Adipose tissue (tissue), 3 donors: Measurements from ENCODE around the gene OSBPL3. TPM values are rescaled to one million over a fixed set of nuclear protein-coding genes. Genes with fewer than 3 reads are reported as not detected.
"Not testable (repeated sequence)": the region's sequence is repeated elsewhere in the genome, so short reads cannot be mapped to it uniquely, and the experiment has no call there.

Experiments used
- H3K27ac ChIP-seq: one replicate; pipeline ENCODE4 v1.5.1; 2013; ENCODE audit warnings: low read depth, low read length
- WGBS, 3 donors: extraction: QIAGEN DNeasy Blood & Tissue Kit; methylation state at CpG; one replicate each; pipeline ENCODE4 v1.1.7; 2013; 5-methylcytosine and 5-hydroxymethylcytosine counted together
- polyA plus RNA-seq, 3 donors: library from polyadenylated mRNA; stranded (reverse); fragments of 200-250 nt; gene quantifications; one replicate each; pipeline ENCODE4 v1.2.3, GENCODE V29; 2013
- donor health status: healthy with polysubstance abuse.
- donor health status: Bipolar disorder and iron deficiency.
- donor health status: healthy.

Gene OSBPL3
- polyA plus RNA-seq, 3 donors = 0.71 to 1.2 (median 0.79) TPM

- 49 to 65% (median 53%) methylated on average over 3 of the region's 3 CpGs for WGBS, 3 donors
- no peak overlapping the region for H3K27ac ChIP-seq
Measured at GRCh38 chr7:24911213-24911603, 68.8 kb downstream of the OSBPL3 start.

- WGBS, 3 donors = 60 to 79% (median 74%) methylated on average over 4 of the region's 4 CpGs
- H3K27ac ChIP-seq = no peak overlapping the region
Measured at GRCh38 chr7:24910551-24911212, 69.3 kb downstream of the OSBPL3 start.

- H3K27ac ChIP-seq = no peak overlapping the region
- WGBS, 3 donors = 87 to 89% (median 89%) methylated on average over 4 of the region's 4 CpGs
Measured at GRCh38 chr7:24908727-24909126, 71.3 kb downstream of the OSBPL3 start.

DNA sequence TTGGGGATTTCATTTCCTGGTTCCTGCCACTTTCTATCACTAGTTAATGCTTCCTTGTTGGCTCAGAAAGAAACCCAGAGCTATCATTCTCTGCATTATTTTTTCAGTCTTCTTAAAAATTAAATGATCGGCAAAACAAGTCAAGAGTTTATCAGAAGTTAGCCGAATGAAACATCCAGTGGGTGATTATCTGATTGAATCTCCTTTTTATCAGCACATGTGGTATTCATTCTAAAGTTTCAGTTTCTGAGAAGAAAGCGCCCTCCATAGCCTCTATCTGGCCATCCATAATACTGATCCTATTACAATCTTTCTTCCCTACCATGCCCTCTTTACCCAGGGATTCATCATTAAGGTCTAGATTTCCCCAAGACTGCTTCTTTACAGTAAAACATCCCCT lies 71.8 kb downstream of the OSBPL3 start:
- WGBS, 3 donors = 80 to 86% (median 86%) methylated on average over 3 of the region's 3 CpGs
- no peak overlapping the region for H3K27ac ChIP-seq

DNA sequence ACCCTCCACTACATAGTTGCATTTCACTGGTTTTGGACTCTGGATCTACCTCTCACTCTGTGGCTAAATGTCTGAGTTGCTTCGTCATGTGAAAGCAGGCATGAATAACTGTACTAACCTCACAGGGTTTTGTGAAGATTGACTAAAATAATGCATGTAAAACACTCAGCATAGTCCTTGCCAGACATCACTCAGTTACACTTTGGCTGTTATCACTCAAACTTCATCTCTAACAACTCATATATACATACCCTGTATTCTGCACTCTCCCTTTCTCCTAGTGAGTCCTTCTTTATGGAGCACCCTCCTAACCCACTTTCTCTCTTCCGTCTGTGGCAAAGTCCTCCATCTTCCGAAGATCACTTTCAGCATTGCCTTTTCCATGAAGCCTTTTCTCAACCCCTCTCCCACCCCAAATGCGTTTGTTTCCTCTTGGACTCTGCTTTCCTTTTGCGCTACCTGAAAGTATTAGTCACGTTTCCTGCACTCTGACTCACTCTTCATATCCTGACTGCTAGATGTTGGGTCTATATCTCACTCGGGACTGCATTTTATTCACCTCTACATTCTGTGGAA lies 72.6 kb downstream of the OSBPL3 start:
- WGBS, 3 donors = 56 to 81% (median 60%) methylated on average over 7 of the region's 7 CpGs
- no peak overlapping the region for H3K27ac ChIP-seq

DNA sequence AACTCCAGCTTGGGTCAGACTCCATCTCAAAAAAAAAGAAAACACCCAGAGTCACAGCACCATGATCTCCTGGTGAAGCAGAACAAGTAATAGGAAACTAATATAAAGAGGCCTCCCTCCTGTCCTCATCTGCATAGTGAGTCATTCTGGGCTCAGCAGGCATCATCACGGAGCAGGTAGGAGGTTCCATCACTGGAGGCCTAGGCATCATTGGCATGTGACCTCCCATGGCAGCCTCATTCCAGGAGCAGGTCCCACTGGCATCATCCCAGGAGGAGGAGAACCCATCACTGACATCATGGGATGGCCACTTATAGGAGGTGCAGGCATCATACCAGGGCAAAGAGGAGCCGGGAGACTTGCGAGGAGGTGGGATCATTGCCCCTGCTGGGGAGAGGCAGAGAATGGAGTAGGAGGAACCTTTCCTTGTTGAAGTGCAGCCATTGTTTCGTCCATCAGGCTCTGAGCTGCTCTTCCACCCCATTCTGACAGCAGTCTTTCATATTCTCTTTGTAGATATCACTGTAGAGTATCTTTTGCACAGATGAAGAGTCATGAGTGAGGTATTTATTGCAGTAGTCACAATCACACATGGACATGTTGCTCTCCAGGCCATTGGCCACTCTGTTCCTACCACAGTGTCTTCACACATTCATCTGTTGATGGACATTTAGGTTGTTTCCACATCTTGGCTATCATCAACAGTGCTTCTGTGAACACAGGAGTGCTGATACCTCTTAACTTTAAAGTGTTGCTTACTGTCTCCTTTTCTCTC lies 73.8 kb downstream of the OSBPL3 start:
- WGBS, 3 donors = 91 to 92% (median 92%) methylated on average over 4 of the region's 4 CpGs
- no peak overlapping the region for H3K27ac ChIP-seq

- H3K27ac ChIP-seq = not testable (repeated sequence)
- WGBS, 3 donors = 89 to 94% (median 90%) methylated on average over 4 of the region's 4 CpGs
Measured at GRCh38 chr7:24903992-24904391, 76.0 kb downstream of the OSBPL3 start.

GRCh38 chr7:24903559-24903958 lies 76.4 kb downstream of the OSBPL3 start:
- H3K27ac ChIP-seq = no peak overlapping the region
- 90 to 97% (median 94%) methylated on average over 3 of the region's 3 CpGs for WGBS, 3 donors

GRCh38 chr7:24902931-24903330 lies 77.0 kb downstream of the OSBPL3 start:
- WGBS, 3 donors = 77 to 88% (median 77%) methylated on average over 2 of the region's 2 CpGs

GRCh38 chr7:24902276-24902675 lies 77.7 kb downstream of the OSBPL3 start:
- no peak overlapping the region for H3K27ac ChIP-seq
- WGBS, 3 donors = 67 to 73% (median 69%) methylated on average over 2 of the region's 2 CpGs

More at GRCh38 chr7:24902931-24903330, 77.0 kb downstream of the OSBPL3 start:
- no peak overlapping the region for H3K27ac ChIP-seq

GRCh38 chr7:24899905-24900304 lies 80.1 kb downstream of the OSBPL3 start:
- WGBS, 3 donors = 84 to 91% (median 86%) methylated on average over 4 of the region's 4 CpGs
- no peak overlapping the region for H3K27ac ChIP-seq

- WGBS, 3 donors = 78 to 91% (median 88%) methylated on average over 1 of the region's 1 CpG
- H3K27ac ChIP-seq = no peak overlapping the region
Measured at GRCh38 chr7:24899161-24899560, 80.8 kb downstream of the OSBPL3 start.

- 92 to 96% (median 94%) methylated on average over 4 of the region's 4 CpGs for WGBS, 3 donors
- H3K27ac ChIP-seq = no peak overlapping the region
Measured at GRCh38 chr7:24898691-24899090, 81.3 kb downstream of the OSBPL3 start.

- no peak overlapping the region for H3K27ac ChIP-seq
- WGBS, 3 donors = 38 to 54% (median 39%) methylated on average over 4 of the region's 4 CpGs
Measured at GRCh38 chr7:24896031-24896501, 83.9 kb downstream of the OSBPL3 start.

- WGBS, 3 donors = 71 to 82% (median 73%) methylated on average over 7 of the region's 7 CpGs
- H3K27ac ChIP-seq = no peak overlapping the region
Measured at GRCh38 chr7:24894429-24895221, 85.4 kb downstream of the OSBPL3 start.

GRCh38 chr7:24891311-24891735 lies 88.7 kb downstream of the OSBPL3 start:
- 36 to 79% (median 39%) methylated on average over 3 of the region's 3 CpGs for WGBS, 3 donors
- H3K27ac ChIP-seq = no peak overlapping the region

DNA sequence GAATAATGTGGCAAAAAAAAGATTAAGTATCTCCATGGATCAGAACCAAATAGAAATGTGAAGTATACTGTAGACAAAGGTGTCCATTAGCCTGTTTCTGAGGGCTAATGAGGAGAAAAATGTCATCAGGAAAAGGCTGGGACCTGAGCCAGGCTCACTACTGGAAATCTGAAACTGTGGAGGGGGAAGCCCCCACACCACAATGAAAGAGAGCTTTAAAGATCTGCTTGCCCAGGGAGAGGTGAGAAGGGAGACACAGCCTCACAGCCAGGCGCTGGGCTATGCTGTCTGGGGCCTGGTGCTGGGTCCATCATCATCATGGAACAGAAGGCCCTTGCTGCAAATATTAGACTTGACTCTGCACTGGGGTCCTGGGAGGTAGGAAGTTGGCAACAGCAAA lies 90.4 kb downstream of the OSBPL3 start:
- H3K27ac ChIP-seq = no peak overlapping the region
- 71 to 92% (median 91%) methylated on average over 1 of the region's 1 CpG for WGBS, 3 donors

- H3K27ac ChIP-seq = no peak overlapping the region
Measured at GRCh38 chr7:24888653-24889052, 91.3 kb downstream of the OSBPL3 start.

- no peak overlapping the region for H3K27ac ChIP-seq
- WGBS, 3 donors = 49 to 80% (median 77%) methylated on average over 1 of the region's 1 CpG
Measured at GRCh38 chr7:24885716-24886115, 94.3 kb downstream of the OSBPL3 start.
